Measurements from ENCODE around the gene DBT.
"Not testable (repeated sequence)": the region's sequence is repeated elsewhere in the genome, so short reads cannot be mapped to it uniquely, and the experiment has no call there.

Gene DBT

DNA sequence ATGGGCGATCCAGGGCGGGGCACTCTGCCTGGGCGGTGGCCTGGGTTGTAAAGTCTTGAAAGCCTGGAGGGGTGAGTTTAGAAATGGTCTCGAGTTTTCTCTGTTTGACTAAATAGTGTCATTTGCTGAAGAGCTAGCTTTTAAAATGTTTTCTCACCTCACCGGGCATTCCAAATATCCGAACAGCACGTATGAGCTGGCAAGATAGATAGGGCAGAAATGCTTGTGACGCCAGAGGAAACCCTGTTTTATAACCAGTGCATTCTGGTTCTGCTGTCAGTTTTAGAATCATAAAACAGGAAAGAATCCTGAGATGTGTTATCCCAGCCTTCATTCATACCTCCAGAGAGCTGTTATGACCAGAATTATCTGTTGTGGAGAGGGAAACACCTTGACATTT is 17.1 kb upstream of the DBT start:
- Histone ChIP-seq H3K27me3 (ENCODE audit: insufficient read depth, poor library complexity, severe bottlenecking) (no peaks in the 10 kb centered on the region), H3K4me3 (replicated peaks; ENCODE audit: insufficient read depth, low read length) (peak overlapping the region; percentile 94), H3K27ac (replicated peaks) (peak overlapping the region; percentile 96)
- TF ChIP-seq POLR2AphosphoS5 (IDR thresholded peaks at IDR 0.05; ENCODE audit: low read depth), result no peak
- TF ChIP-seq GABPA (IDR thresholded peaks at IDR 0.05; ENCODE audit: low read depth), result no peak
- TF ChIP-seq, protein P1, sequence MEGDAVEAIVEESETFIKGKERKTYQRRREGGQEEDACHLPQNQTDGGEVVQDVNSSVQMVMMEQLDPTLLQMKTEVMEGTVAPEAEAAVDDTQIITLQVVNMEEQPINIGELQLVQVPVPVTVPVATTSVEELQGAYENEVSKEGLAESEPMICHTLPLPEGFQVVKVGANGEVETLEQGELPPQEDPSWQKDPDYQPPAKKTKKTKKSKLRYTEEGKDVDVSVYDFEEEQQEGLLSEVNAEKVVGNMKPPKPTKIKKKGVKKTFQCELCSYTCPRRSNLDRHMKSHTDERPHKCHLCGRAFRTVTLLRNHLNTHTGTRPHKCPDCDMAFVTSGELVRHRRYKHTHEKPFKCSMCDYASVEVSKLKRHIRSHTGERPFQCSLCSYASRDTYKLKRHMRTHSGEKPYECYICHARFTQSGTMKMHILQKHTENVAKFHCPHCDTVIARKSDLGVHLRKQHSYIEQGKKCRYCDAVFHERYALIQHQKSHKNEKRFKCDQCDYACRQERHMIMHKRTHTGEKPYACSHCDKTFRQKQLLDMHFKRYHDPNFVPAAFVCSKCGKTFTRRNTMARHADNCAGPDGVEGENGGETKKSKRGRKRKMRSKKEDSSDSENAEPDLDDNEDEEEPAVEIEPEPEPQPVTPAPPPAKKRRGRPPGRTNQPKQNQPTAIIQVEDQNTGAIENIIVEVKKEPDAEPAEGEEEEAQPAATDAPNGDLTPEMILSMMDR (IDR thresholded peaks at IDR 0.05; ENCODE audit: insufficient read depth, low read length), result no peak
- no peak for TF ChIP-seq SPI1 (IDR thresholded peaks at IDR 0.05; ENCODE audit: borderline replicate concordance, low read depth)
- TF ChIP-seq, protein P2, sequence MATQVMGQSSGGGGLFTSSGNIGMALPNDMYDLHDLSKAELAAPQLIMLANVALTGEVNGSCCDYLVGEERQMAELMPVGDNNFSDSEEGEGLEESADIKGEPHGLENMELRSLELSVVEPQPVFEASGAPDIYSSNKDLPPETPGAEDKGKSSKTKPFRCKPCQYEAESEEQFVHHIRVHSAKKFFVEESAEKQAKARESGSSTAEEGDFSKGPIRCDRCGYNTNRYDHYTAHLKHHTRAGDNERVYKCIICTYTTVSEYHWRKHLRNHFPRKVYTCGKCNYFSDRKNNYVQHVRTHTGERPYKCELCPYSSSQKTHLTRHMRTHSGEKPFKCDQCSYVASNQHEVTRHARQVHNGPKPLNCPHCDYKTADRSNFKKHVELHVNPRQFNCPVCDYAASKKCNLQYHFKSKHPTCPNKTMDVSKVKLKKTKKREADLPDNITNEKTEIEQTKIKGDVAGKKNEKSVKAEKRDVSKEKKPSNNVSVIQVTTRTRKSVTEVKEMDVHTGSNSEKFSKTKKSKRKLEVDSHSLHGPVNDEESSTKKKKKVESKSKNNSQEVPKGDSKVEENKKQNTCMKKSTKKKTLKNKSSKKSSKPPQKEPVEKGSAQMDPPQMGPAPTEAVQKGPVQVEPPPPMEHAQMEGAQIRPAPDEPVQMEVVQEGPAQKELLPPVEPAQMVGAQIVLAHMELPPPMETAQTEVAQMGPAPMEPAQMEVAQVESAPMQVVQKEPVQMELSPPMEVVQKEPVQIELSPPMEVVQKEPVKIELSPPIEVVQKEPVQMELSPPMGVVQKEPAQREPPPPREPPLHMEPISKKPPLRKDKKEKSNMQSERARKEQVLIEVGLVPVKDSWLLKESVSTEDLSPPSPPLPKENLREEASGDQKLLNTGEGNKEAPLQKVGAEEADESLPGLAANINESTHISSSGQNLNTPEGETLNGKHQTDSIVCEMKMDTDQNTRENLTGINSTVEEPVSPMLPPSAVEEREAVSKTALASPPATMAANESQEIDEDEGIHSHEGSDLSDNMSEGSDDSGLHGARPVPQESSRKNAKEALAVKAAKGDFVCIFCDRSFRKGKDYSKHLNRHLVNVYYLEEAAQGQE (IDR thresholded peaks at IDR 0.05; ENCODE audit: insufficient replicate concordance, low read depth), result no peak
- no peak for DNase-seq (ENCODE audit: low read depth in 1 of 2, low spot score in 1 of 2)

DNA sequence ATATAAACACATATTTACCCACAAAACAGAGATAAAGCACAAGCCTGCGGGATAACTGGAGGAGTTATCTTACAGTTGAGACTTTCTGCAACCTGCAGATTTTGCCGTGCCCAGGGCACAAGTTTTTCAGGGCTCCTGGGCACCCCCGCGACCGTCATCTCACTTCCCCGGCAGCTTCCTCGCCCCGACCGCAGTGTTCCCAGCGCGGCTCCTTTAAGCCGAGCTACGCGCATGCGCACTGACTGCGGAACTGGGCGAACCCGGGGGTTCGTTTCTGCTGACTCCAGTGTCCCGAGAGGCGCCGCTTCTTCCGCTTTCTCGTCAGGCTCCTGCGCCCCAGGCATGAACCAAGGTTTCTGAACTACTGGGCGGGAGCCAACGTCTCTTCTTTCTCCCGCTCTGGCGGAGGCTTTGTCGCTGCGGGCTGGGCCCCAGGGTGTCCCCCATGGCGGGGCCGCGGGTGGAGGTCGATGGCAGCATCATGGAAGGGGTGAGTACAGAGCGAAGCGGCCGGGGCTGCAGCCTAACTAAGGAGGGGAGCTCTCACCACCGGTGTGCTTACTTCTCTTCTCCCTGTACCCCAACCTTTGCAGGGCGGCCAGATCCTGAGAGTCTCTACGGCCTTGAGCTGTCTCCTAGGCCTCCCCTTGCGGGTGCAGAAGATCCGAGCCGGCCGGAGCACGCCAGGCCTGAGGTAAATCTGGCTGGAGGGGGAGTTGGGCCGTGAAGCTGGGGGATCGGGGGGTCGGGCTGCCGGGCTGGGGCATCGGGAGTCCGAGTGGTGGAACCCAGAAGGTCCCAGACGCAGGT is 16.5 kb upstream of the DBT start, which contains the start of gene RTCA:
Gene RTCA (plus strand): TSS at position 286 of the 810 bp plus-strand sequence. CDS start 160 bp downstream, at position 446.
- peak; percentile 91 to 98 for DNase-seq (ENCODE audit: low read depth in 1 of 2, low spot score in 1 of 2)
- H3K27ac ChIP-seq (replicated peaks), result peak within 1 kb of the TSS; percentile 96
- peak within 1 kb of the TSS; percentile 94 for H3K4me3 ChIP-seq (replicated peaks; ENCODE audit: insufficient read depth, low read length)
- no peaks in the 10 kb centered on the region for H3K27me3 ChIP-seq (ENCODE audit: insufficient read depth, poor library complexity, severe bottlenecking)
- TF ChIP-seq, protein P1 (IDR thresholded peaks at IDR 0.05; ENCODE audit: insufficient read depth, low read length), result no peak
- TF ChIP-seq, protein P2 (IDR thresholded peaks at IDR 0.05; ENCODE audit: insufficient replicate concordance, low read depth), result no peak
- TF ChIP-seq POLR2AphosphoS5 (IDR thresholded peaks at IDR 0.05; ENCODE audit: low read depth) (peak; percentile 83), GABPA (IDR thresholded peaks at IDR 0.05; ENCODE audit: low read depth) (peak; percentile 49; the same call in 1 of the 2 replicates), SPI1 (IDR thresholded peaks at IDR 0.05; ENCODE audit: borderline replicate concordance, low read depth) (peak; percentile 64; the same call in 1 of the 2 replicates)

DNA sequence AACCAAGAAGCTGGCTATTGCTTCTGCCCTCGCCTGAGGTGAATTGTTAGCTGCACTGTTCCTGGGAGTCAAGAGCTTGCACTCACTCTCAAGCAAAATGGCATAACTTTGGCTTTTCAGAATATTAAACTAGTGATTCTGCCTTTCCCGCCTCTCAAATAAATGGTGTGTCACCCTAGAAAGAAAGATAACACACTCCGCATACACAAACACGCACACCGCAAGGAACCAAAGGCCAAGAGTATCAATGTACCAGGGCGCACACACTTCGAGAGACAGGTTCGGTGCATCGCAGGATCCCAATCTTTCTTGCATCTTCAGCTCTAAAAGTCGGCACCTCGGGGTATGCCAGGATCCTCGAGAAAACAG is 15.9 kb upstream of the DBT start:
- Histone ChIP-seq H3K27ac (replicated peaks) (peak overlapping the region; percentile 96), H3K27me3 (ENCODE audit: insufficient read depth, poor library complexity, severe bottlenecking) (no peaks in the 10 kb centered on the region), H3K4me3 (replicated peaks; ENCODE audit: insufficient read depth, low read length) (peak overlapping the region; percentile 94)
- TF ChIP-seq, protein P2 (IDR thresholded peaks at IDR 0.05; ENCODE audit: insufficient replicate concordance, low read depth), result no peak
- TF ChIP-seq POLR2AphosphoS5 (IDR thresholded peaks at IDR 0.05; ENCODE audit: low read depth) (no peak), GABPA (IDR thresholded peaks at IDR 0.05; ENCODE audit: low read depth) (no peak), SPI1 (IDR thresholded peaks at IDR 0.05; ENCODE audit: borderline replicate concordance, low read depth) (no peak)
- TF ChIP-seq, protein P1 (IDR thresholded peaks at IDR 0.05; ENCODE audit: insufficient read depth, low read length), result no peak
- DNase-seq (ENCODE audit: low read depth in 1 of 2, low spot score in 1 of 2), result peak in 1 of 2 experiments; percentile 18

DNA sequence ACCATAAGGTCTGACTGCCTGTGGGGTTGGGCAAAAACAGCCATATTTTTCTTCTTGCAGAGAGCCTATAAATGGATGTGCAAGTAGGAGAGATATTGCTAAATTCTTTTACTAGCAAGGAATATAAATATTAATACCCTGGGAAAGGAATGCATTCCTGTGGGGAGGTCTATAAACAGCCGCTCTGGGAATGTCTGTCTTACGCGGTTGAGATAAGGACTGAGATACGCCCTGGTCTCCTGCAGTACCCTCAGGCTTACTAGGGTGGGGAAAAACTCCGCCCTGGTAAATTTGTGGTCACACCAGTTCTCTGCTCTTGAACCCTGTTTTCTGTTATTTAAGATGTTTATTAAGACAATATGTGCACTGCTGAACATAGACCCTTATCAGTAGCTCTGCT is 14.4 kb upstream of the DBT start:
- H3K4me3 ChIP-seq (replicated peaks; ENCODE audit: insufficient read depth, low read length); H3K27ac ChIP-seq (replicated peaks); H3K27me3 ChIP-seq (ENCODE audit: insufficient read depth, poor library complexity, severe bottlenecking); DNase-seq (ENCODE audit: low read depth in 1 of 2, low spot score in 1 of 2): not testable (repeated sequence)
